ENCODE data around the gene NR2C1. TPM values are rescaled to one million over a fixed set of nuclear protein-coding genes. Genes with fewer than 3 reads are reported as not detected.

Gene NR2C1
- total RNA-seq, 2 experiments from 2014 or later, result 36.0 to 41.6 TPM

GRCh38 chr12:95074766-95075165 is 1.3 kb upstream of the NR2C1 start:
- no peak overlapping the region for H3K4me3 Mint-ChIP-seq

DNA sequence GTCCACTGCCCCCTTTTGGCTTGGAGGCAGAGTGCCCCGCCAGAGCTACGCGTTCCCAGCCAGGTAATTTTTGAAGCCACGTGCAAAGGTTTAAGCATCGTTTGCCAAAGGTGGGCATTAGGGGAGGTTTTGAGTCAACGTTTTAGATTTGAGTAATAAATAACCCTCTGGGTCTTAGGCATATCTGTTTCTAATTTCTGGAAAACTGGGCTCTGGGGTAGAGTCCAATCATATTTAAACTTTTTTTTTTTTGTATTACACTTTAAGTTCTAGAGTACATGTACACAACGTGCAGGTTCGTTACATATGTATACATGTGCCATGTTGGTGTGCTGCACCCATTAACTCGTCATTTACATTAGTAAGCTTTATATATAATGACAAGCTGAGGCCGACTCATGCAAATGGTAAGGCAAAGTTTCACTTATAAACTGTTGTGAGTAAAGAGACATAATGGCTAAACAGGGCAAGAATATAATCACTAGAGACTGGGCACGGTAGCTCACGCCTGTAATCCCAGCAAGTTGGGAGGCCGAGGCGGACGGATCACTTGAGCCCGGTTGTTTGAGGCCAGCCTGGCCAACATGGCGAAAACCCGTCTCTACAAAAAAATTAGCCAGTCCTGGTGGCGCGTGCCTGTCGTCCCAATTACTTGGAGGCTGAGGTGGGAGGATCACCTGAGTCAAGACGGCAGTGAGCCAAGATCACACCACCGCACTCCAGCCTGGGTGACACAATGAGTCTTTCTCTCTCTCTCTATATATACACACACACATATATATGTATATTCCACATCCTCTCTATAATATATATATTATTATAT is 491 bp upstream of the NR2C1 start:
- H3K27ac Mint-ChIP-seq, result peak overlapping the region; percentile 71
- no peak for DNase-seq
- H3K9me3 Mint-ChIP-seq, result no peaks in the 10 kb centered on the region
- CTCF ChIA-PET, result interaction anchor here (0.7 to 3.3 kb wide), 25 partner anchors 10 to 869 kb away, joined by 3 to 26 read pairs (median 4); partner anchors contain the start of genes AMDHD1, CCDC38, CEP83 and FGD6
- H3K36me3 Mint-ChIP-seq (ENCODE audit: low read depth), result peaks cover 8% of the 10 kb centered on the region
- peaks cover 12% of the 10 kb centered on the region for H3K4me1 Mint-ChIP-seq
- POLR2A ChIA-PET, result interaction anchor here (0.6 to 3.9 kb wide), 12 partner anchors 10 to 902 kb away, joined by 3 to 37 read pairs (median 4); partner anchors contain the start of genes FGD6, METAP2, NDUFA12 and VEZT
- peak overlapping the region; percentile 82 for H3K4me3 Mint-ChIP-seq
- H3K27me3 Mint-ChIP-seq, result peaks cover 2% of the 10 kb centered on the region

More at GRCh38 chr12:95074766-95075165, 1.3 kb upstream of the NR2C1 start:
- Mint-ChIP-seq H3K27me3 (peaks cover 2% of the 10 kb centered on the region), H3K36me3 (ENCODE audit: low read depth) (peaks cover 8% of the 10 kb centered on the region), H3K4me1 (peaks cover 12% of the 10 kb centered on the region), H3K9me3 (no peaks in the 10 kb centered on the region), H3K27ac (no peak overlapping the region)
- DNase-seq, result no peak
- POLR2A ChIA-PET, result no interaction called here
- CTCF ChIA-PET, result interaction anchor here (0.7 to 3.3 kb wide), 3 partner anchors 9 to 36 kb away, joined by 3 to 26 read pairs (median 3); no protein-coding TSS in a partner anchor

DNA sequence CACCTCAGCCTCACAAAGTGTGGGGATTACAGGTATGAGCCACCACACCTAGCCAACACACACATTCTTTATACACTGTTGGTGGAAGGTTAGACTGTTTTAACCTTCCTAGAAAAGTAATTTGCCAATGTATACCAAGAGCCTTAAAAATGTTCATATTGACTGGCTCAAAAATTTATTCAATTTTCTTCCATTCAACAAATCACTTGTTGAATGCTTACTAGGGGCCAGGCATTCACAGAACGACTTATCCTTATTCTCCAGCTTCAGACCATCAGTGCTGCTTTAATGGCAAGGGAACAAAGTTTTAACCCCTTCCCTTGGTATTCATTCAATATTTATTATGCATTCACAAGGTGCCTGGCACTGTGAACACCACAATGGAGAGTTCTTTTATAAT is 3.0 kb downstream of the NR2C1 start:
- POLR2A ChIA-PET, result no interaction called here
- peaks cover 12% of the 10 kb centered on the region for H3K4me1 Mint-ChIP-seq
- H3K4me3 Mint-ChIP-seq, result no peak overlapping the region
- peaks cover 19% of the 10 kb centered on the region for H3K36me3 Mint-ChIP-seq (ENCODE audit: low read depth)
- H3K9me3 Mint-ChIP-seq, result no peaks in the 10 kb centered on the region
- DNase-seq, result no peak
- H3K27ac Mint-ChIP-seq, result no peak overlapping the region
- H3K27me3 Mint-ChIP-seq, result no peaks in the 10 kb centered on the region
- CTCF ChIA-PET, result no interaction called here

GRCh38 chr12:95066091-95066855 is 7.1 kb downstream of the NR2C1 start:
- no peak overlapping the region for H3K4me3 Mint-ChIP-seq
- DNase-seq, result no peak
- no peaks in the 10 kb centered on the region for H3K27me3 Mint-ChIP-seq
- POLR2A ChIA-PET, result no interaction called here
- no peaks in the 10 kb centered on the region for H3K9me3 Mint-ChIP-seq
- H3K36me3 Mint-ChIP-seq (ENCODE audit: low read depth), result peaks cover 31% of the 10 kb centered on the region
- H3K27ac Mint-ChIP-seq, result no peak overlapping the region
- H3K4me1 Mint-ChIP-seq, result peaks cover 5% of the 10 kb centered on the region
- CTCF ChIA-PET, result interaction anchor here (1.4 kb wide), 1 partner anchor 468 kb away, joined by 3 read pairs; no protein-coding TSS in a partner anchor

DNA sequence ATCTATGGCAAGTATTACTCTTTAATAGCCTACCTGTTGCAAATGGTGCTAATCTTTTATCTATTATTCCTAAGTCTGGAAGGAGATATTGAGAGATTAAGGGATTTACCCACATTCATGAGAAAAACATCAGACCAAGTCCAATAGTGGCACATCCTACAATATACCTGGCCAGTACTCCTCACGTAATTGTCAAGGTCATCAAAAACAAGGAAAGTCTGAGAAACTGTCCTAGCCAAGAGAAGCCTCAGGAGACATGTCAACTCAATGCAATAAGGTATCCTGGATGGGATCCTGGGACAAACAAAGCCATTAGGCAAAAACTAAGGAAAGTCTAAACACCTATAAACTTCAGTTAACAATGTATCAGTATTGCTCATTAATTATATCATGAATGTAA is 12.5 kb downstream of the NR2C1 start:
- H3K36me3 Mint-ChIP-seq (ENCODE audit: low read depth), result peaks cover 39% of the 10 kb centered on the region
- H3K27ac Mint-ChIP-seq, result no peak overlapping the region
- peaks cover 1% of the 10 kb centered on the region for H3K4me1 Mint-ChIP-seq
- POLR2A ChIA-PET, result no interaction called here
- no peak for DNase-seq
- H3K4me3 Mint-ChIP-seq, result no peak overlapping the region
- no peaks in the 10 kb centered on the region for H3K9me3 Mint-ChIP-seq
- CTCF ChIA-PET, result no interaction called here
- no peaks in the 10 kb centered on the region for H3K27me3 Mint-ChIP-seq

- no peak for DNase-seq
- no peaks in the 10 kb centered on the region for H3K9me3 Mint-ChIP-seq
- no peaks in the 10 kb centered on the region for H3K27me3 Mint-ChIP-seq
- ChIA-PET CTCF (interaction anchor here (0.7 to 1.0 kb wide), 4 partner anchors 14 to 296 kb away, joined by 3 to 6 read pairs (median 4); partner anchors contain the start of gene NR2C1), POLR2A (no interaction called here)
- H3K27ac Mint-ChIP-seq, result no peak overlapping the region
- H3K4me1 Mint-ChIP-seq, result peaks cover 1% of the 10 kb centered on the region
- H3K36me3 Mint-ChIP-seq (ENCODE audit: low read depth), result peaks cover 42% of the 10 kb centered on the region
- H3K4me3 Mint-ChIP-seq, result no peak overlapping the region
These were observed 13.4 kb downstream of the NR2C1 start for GRCh38 chr12:95059984-95060383.

DNA sequence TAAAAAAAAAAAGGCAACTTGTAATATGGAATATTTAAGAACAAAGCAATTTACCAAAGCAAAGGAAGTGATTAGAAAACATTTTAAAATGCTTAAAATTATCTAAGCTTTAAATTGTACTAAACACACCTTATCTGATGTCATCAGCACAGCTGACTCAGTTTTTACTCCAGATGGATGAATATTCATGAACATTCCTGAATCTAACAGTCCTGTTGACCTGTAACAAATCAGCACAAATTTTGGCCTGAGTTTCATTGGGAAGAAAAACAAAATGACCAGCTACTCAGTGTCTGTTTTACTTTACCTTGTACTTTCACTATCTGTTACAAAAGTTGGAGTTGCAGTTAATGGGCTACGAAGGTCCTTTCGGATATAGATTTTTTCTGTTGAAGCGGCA is 16.0 kb downstream of the NR2C1 start:
- no peaks in the 10 kb centered on the region for H3K4me1 Mint-ChIP-seq
- no peaks in the 10 kb centered on the region for H3K27me3 Mint-ChIP-seq
- peaks cover 38% of the 10 kb centered on the region for H3K36me3 Mint-ChIP-seq (ENCODE audit: low read depth)
- ChIA-PET CTCF (interaction anchor here (1.6 kb wide), 1 partner anchor 16 kb away, joined by 5 read pairs; the partner anchor contains the start of gene NR2C1), POLR2A (interaction anchor here (1.2 kb wide), 1 partner anchor 15 kb away, joined by 5 read pairs; no protein-coding TSS in a partner anchor)
- H3K27ac Mint-ChIP-seq, result no peak overlapping the region
- H3K4me3 Mint-ChIP-seq, result no peak overlapping the region
- H3K9me3 Mint-ChIP-seq, result no peaks in the 10 kb centered on the region
- DNase-seq, result no peak

GRCh38 chr12:95055057-95055456 is 18.4 kb downstream of the NR2C1 start:
- Mint-ChIP-seq H3K4me3 (no peak overlapping the region), H3K9me3 (no peaks in the 10 kb centered on the region), H3K4me1 (no peaks in the 10 kb centered on the region), H3K27ac (no peak overlapping the region), H3K36me3 (ENCODE audit: low read depth) (peaks cover 31% of the 10 kb centered on the region), H3K27me3 (no peaks in the 10 kb centered on the region)
- ChIA-PET POLR2A (no interaction called here), CTCF (interaction anchor here (3.1 kb wide), 1 partner anchor 18 kb away, joined by 11 read pairs; the partner anchor contains the start of gene NR2C1)
- no peak for DNase-seq

- DNase-seq, result no peak
- H3K36me3 Mint-ChIP-seq (ENCODE audit: low read depth), result peaks cover 34% of the 10 kb centered on the region
- H3K27ac Mint-ChIP-seq, result no peak overlapping the region
- no peaks in the 10 kb centered on the region for H3K4me1 Mint-ChIP-seq
- no peaks in the 10 kb centered on the region for H3K9me3 Mint-ChIP-seq
- H3K27me3 Mint-ChIP-seq, result no peaks in the 10 kb centered on the region
- CTCF ChIA-PET, result interaction anchor here (3.1 kb wide), 1 partner anchor 19 kb away, joined by 11 read pairs; the partner anchor contains the start of gene NR2C1
- H3K4me3 Mint-ChIP-seq, result no peak overlapping the region
- POLR2A ChIA-PET, result interaction anchor here (0.6 kb wide), 1 partner anchor 50 kb away, joined by 3 read pairs; the partner anchor contains the start of gene NDUFA12
These were observed 19.2 kb downstream of the NR2C1 start for GRCh38 chr12:95054206-95054605.

GRCh38 chr12:95051241-95051640 is 22.2 kb downstream of the NR2C1 start:
- POLR2A ChIA-PET, result no interaction called here
- Mint-ChIP-seq H3K27ac (no peak overlapping the region), H3K36me3 (ENCODE audit: low read depth) (peaks cover 42% of the 10 kb centered on the region), H3K4me3 (no peak overlapping the region), H3K27me3 (no peaks in the 10 kb centered on the region), H3K9me3 (no peaks in the 10 kb centered on the region), H3K4me1 (no peaks in the 10 kb centered on the region)
- CTCF ChIA-PET, result no interaction called here
- DNase-seq, result no peak

- no peak overlapping the region for H3K27ac Mint-ChIP-seq
- peaks cover 24% of the 10 kb centered on the region for H3K36me3 Mint-ChIP-seq (ENCODE audit: low read depth)
These were observed 35.5 kb downstream of the NR2C1 start for GRCh38 chr12:95037906-95038305.

GRCh38 chr12:95034750-95035149 is 38.7 kb downstream of the NR2C1 start:
- DNase-seq, result no peak
- peaks cover 16% of the 10 kb centered on the region for H3K4me1 Mint-ChIP-seq
- no peak overlapping the region for H3K27ac Mint-ChIP-seq
- CTCF ChIA-PET, result no interaction called here
- H3K27me3 Mint-ChIP-seq, result no peaks in the 10 kb centered on the region
- no peak overlapping the region for H3K4me3 Mint-ChIP-seq
- peaks cover 12% of the 10 kb centered on the region for H3K36me3 Mint-ChIP-seq (ENCODE audit: low read depth)
- H3K9me3 Mint-ChIP-seq, result no peaks in the 10 kb centered on the region
- POLR2A ChIA-PET, result interaction anchor here (1.0 to 1.1 kb wide), 2 partner anchors 31 to 37 kb away, joined by 3 to 5 read pairs; partner anchors contain the start of gene NDUFA12

More at GRCh38 chr12:95037906-95038305, 35.5 kb downstream of the NR2C1 start:
- no peaks in the 10 kb centered on the region for H3K27me3 Mint-ChIP-seq
- H3K9me3 Mint-ChIP-seq, result no peaks in the 10 kb centered on the region
- DNase-seq, result no peak
- ChIA-PET POLR2A (no interaction called here), CTCF (no interaction called here)
- no peak overlapping the region for H3K4me3 Mint-ChIP-seq
- H3K4me1 Mint-ChIP-seq, result peaks cover 22% of the 10 kb centered on the region

DNA sequence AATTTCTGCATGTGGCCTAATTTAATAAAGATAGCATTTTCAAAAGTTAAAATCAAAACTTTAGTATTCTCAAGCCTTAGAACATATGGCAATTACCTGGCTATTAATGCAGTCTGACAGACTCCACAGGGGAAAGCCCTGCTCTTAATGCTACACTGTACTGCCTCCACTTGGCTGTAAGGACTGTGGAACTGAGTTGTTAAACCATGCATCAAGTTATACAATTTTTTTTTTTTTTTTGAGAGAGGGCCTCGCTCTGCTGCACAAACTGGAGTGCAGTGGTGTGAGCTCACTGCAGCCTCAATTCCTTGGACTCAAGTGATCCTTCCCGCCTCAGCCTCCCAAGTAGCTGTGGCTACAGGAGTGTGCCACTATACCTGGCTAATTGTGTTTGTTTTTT is 50.9 kb downstream of the NR2C1 start:
- H3K36me3 Mint-ChIP-seq (ENCODE audit: low read depth), result peaks cover 14% of the 10 kb centered on the region
- H3K4me3 Mint-ChIP-seq, result no peak overlapping the region
- no peak for DNase-seq
- H3K9me3 Mint-ChIP-seq, result no peaks in the 10 kb centered on the region
- ChIA-PET POLR2A (interaction anchor here (1.4 kb wide), 1 partner anchor 19 kb away, joined by 4 read pairs; the partner anchor contains the start of gene NDUFA12), CTCF (no interaction called here)
- no peaks in the 10 kb centered on the region for H3K4me1 Mint-ChIP-seq
- no peaks in the 10 kb centered on the region for H3K27me3 Mint-ChIP-seq
- H3K27ac Mint-ChIP-seq, result no peak overlapping the region
